ENCODE measurements around the gene RASA3. TPM values are rescaled to one million over a fixed set of nuclear protein-coding genes. Genes with fewer than 3 reads are reported as not detected.
"Not testable (repeated sequence)": the region's sequence is repeated elsewhere in the genome, so short reads cannot be mapped to it uniquely, and the experiment has no call there.

The RASA3 gene
- 44.8 and 45.5 TPM in 2 replicates for total RNA-seq
- long read RNA-seq, full-length matches to known transcripts: 15 of 36 reads
- long read RNA-seq, partial matches to known transcripts: 16 of 36 reads
- long read RNA-seq, other reads (novel, unspliced or antisense): 5 of 36 reads

- no peaks in the 10 kb centered on the region for H3K9me3 Mint-ChIP-seq (ENCODE audit: unreplicated experiment)
- peak within 1 kb of the TSS; percentile 98 for H3K27ac Mint-ChIP-seq (ENCODE audit: unreplicated experiment)
- H3K4me1 Mint-ChIP-seq (ENCODE audit: unreplicated experiment): peaks cover 38% of the 10 kb centered on the region
- H3K4me3 Mint-ChIP-seq (ENCODE audit: unreplicated experiment): peak within 1 kb of the TSS; percentile 94
- no peaks in the 10 kb centered on the region for H3K36me3 Mint-ChIP-seq (ENCODE audit: unreplicated experiment)
- DNase-seq (ENCODE audit: extremely low spot score, unreplicated experiment): peak; percentile 91
- no peak for TF ChIP-seq CTCF (IDR thresholded peaks at IDR 0.05)
- H3K27me3 Mint-ChIP-seq (ENCODE audit: unreplicated experiment): no peaks in the 10 kb centered on the region
These were observed at the start of gene RASA3 for GRCh38 chr13:114132419-114133121. Gene RASA3, minus strand, starts transcription at chr13:114132623. Its CDS starts 134 bp downstream, at chr13:114132489.

GRCh38 chr13:114179087-114179658 is 46.8 kb upstream of the RASA3 start, which contains the start of gene CFAP97D2:
Gene CFAP97D2, plus strand, starts transcription at chr13:114179257. Its CDS starts 74 bp downstream, at chr13:114179331.
- no peak within 1 kb of the TSS for H3K4me3 Mint-ChIP-seq (ENCODE audit: unreplicated experiment)
- H3K9me3 Mint-ChIP-seq (ENCODE audit: unreplicated experiment): no peaks in the 10 kb centered on the region
- no peak within 1 kb of the TSS for H3K27ac Mint-ChIP-seq (ENCODE audit: unreplicated experiment)
- H3K27me3 Mint-ChIP-seq (ENCODE audit: unreplicated experiment): peaks cover 31% of the 10 kb centered on the region
- no peaks in the 10 kb centered on the region for H3K36me3 Mint-ChIP-seq (ENCODE audit: unreplicated experiment)
- no peaks in the 10 kb centered on the region for H3K4me1 Mint-ChIP-seq (ENCODE audit: unreplicated experiment)
- DNase-seq (ENCODE audit: extremely low spot score, unreplicated experiment): peak; percentile 78
- no peak for TF ChIP-seq CTCF (IDR thresholded peaks at IDR 0.05)

GRCh38 chr13:114177245-114178010 is 45.0 kb upstream of the RASA3 start:
- peak; percentile 75 for DNase-seq (ENCODE audit: extremely low spot score, unreplicated experiment)
- Mint-ChIP-seq H3K27ac (ENCODE audit: unreplicated experiment) (no peak overlapping the region), H3K36me3 (ENCODE audit: unreplicated experiment) (no peaks in the 10 kb centered on the region), H3K27me3 (ENCODE audit: unreplicated experiment) (peaks cover 25% of the 10 kb centered on the region), H3K9me3 (ENCODE audit: unreplicated experiment) (no peaks in the 10 kb centered on the region), H3K4me3 (ENCODE audit: unreplicated experiment) (no peak overlapping the region), H3K4me1 (ENCODE audit: unreplicated experiment) (no peaks in the 10 kb centered on the region)
- no peak for TF ChIP-seq CTCF (IDR thresholded peaks at IDR 0.05)

GRCh38 chr13:114176359-114176902 is 44.0 kb upstream of the RASA3 start:
- peaks cover 25% of the 10 kb centered on the region for H3K27me3 Mint-ChIP-seq (ENCODE audit: unreplicated experiment)
- not testable (repeated sequence) for H3K9me3 Mint-ChIP-seq (ENCODE audit: unreplicated experiment); H3K27ac Mint-ChIP-seq (ENCODE audit: unreplicated experiment); H3K4me1 Mint-ChIP-seq (ENCODE audit: unreplicated experiment); H3K36me3 Mint-ChIP-seq (ENCODE audit: unreplicated experiment); H3K4me3 Mint-ChIP-seq (ENCODE audit: unreplicated experiment)
- peak; percentile 70 for DNase-seq (ENCODE audit: extremely low spot score, unreplicated experiment)

- H3K27ac Mint-ChIP-seq (ENCODE audit: unreplicated experiment): no peak overlapping the region
- DNase-seq (ENCODE audit: extremely low spot score, unreplicated experiment): no peak
- TF ChIP-seq CTCF (IDR thresholded peaks at IDR 0.05): no peak
- peaks cover 18% of the 10 kb centered on the region for H3K27me3 Mint-ChIP-seq (ENCODE audit: unreplicated experiment)
- H3K4me1 Mint-ChIP-seq (ENCODE audit: unreplicated experiment): no peaks in the 10 kb centered on the region
- H3K4me3 Mint-ChIP-seq (ENCODE audit: unreplicated experiment): no peak overlapping the region
- no peaks in the 10 kb centered on the region for H3K36me3 Mint-ChIP-seq (ENCODE audit: unreplicated experiment)
- H3K9me3 Mint-ChIP-seq (ENCODE audit: unreplicated experiment): no peaks in the 10 kb centered on the region
These were observed 42.1 kb upstream of the RASA3 start for GRCh38 chr13:114174529-114174961.
